ENCODE data around the gene TRIP12. TPM values are rescaled to one million over a fixed set of nuclear protein-coding genes. Genes with fewer than 3 reads are reported as not detected.
"Not testable (repeated sequence)": the region's sequence is repeated elsewhere in the genome, so short reads cannot be mapped to it uniquely, and the experiment has no call there.

TRIP12 gene
- total RNA-seq, 1 experiment from 2014 or later: 252 TPM

DNA sequence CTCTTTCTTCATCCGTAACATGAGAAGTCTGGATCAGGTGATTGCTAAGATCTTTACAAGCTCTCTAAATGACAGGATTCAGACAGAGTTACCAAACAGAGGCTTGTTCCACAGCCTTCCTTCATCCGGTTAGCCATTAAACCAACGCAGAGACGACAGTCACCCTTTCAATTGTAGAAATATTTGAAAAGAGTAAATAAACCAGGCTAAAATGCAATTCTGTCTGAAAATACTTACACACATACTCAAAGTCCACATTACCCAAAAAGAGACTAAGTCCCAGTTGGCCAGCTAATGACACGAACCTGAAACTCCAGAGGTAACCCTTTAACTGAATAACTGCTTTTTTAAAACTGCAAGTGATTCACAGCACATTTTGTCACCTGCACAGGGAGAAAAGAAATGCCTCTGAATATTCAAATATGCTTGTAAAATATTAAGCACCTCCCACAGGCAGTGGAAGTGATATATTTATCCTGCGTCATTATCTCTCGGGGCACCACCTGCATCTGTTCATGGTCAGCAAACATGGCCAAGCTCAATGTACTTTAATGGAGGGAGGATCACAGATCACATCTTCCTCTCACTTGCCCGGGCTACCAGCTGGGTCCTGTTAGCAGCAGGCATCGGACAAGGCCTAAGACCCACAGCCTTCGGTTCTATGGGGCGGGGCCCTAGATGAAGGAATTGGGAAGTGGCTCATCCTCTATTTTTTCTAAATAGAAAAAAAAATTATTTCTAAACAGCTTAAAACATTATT lies 168.7 kb downstream of the TRIP12 start:
- Mint-ChIP-seq H3K4me3 (ENCODE audit: low read depth, unreplicated experiment) (no peak overlapping the region), H3K9me3 (ENCODE audit: low read depth, unreplicated experiment) (no peaks in the 10 kb centered on the region), H3K27me3 (ENCODE audit: unreplicated experiment) (no peaks in the 10 kb centered on the region), H3K27ac (ENCODE audit: unreplicated experiment) (no peak overlapping the region), H3K36me3 (ENCODE audit: insufficient read depth, unreplicated experiment) (peaks cover 3% of the 10 kb centered on the region), H3K4me1 (ENCODE audit: low read depth, unreplicated experiment) (peaks cover 10% of the 10 kb centered on the region)
- intact Hi-C loops (cut with micrococcal nuclease; ENCODE audit: unreplicated experiment): no loop called here
- TF ChIP-seq, protein P1, sequence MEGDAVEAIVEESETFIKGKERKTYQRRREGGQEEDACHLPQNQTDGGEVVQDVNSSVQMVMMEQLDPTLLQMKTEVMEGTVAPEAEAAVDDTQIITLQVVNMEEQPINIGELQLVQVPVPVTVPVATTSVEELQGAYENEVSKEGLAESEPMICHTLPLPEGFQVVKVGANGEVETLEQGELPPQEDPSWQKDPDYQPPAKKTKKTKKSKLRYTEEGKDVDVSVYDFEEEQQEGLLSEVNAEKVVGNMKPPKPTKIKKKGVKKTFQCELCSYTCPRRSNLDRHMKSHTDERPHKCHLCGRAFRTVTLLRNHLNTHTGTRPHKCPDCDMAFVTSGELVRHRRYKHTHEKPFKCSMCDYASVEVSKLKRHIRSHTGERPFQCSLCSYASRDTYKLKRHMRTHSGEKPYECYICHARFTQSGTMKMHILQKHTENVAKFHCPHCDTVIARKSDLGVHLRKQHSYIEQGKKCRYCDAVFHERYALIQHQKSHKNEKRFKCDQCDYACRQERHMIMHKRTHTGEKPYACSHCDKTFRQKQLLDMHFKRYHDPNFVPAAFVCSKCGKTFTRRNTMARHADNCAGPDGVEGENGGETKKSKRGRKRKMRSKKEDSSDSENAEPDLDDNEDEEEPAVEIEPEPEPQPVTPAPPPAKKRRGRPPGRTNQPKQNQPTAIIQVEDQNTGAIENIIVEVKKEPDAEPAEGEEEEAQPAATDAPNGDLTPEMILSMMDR (IDR thresholded peaks at IDR 0.05; ENCODE audit: unreplicated experiment): no peak
- CTCF ChIA-PET: no interaction called here
- BruUV-seq (replicated peaks): no TSS peak
- no peak for DNase-seq

DNA sequence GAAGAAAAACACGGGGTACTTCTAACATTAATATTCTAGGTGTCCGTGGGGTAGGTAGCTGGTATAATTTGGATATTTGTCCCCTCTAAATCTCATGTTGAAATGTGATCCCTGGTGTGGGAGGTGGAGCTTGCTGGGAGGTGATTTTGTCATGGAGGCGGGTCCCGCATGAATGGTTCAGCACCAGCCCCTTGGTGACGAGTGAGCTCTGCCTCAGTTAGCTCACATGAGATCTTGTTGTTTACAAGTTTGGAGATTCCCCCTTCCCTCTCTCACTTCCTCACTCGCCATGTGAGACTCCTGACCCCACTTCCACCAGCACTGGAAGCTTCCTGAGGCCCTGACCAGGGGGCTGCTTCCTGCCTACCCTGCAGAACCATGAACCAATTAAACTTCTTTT lies 172.0 kb downstream of the TRIP12 start:
- Mint-ChIP-seq H3K36me3 (ENCODE audit: insufficient read depth, unreplicated experiment) (peaks cover 3% of the 10 kb centered on the region), H3K27me3 (ENCODE audit: unreplicated experiment) (no peaks in the 10 kb centered on the region), H3K27ac (ENCODE audit: unreplicated experiment) (no peak overlapping the region), H3K9me3 (ENCODE audit: low read depth, unreplicated experiment) (no peaks in the 10 kb centered on the region), H3K4me1 (ENCODE audit: low read depth, unreplicated experiment) (peaks cover 10% of the 10 kb centered on the region), H3K4me3 (ENCODE audit: low read depth, unreplicated experiment) (no peak overlapping the region)
- CTCF ChIA-PET: interaction anchor here (0.7 kb wide), 1 partner anchor 150 kb away, joined by 8 read pairs; no protein-coding TSS in a partner anchor
- no TSS peak for BruUV-seq (replicated peaks)
- intact Hi-C loops (cut with micrococcal nuclease; ENCODE audit: unreplicated experiment): no loop called here
- TF ChIP-seq, protein P1 (IDR thresholded peaks at IDR 0.05; ENCODE audit: unreplicated experiment): no peak
- no peak for DNase-seq

DNA sequence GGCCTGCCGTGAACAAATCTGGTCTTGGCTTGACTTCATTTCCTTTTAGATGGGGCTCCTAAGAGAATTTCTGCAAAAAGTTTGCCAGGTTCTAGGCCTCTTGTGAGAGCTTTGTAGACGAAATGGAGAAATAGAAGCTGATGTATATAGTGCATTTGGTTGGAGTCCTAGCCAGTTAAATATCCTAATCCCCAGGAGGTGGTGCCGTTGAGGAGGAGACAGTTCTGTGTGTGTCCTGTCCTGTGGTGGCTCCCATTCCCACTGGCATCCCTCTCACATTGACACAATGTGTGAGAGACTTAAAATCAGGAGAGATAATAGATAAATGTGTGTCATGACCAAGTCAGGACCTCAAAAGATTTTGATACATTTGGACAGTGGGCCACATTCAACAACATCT lies 172.9 kb downstream of the TRIP12 start:
- no peak for DNase-seq
- TF ChIP-seq, protein P1 (IDR thresholded peaks at IDR 0.05; ENCODE audit: unreplicated experiment): no peak
- peaks cover 3% of the 10 kb centered on the region for H3K36me3 Mint-ChIP-seq (ENCODE audit: insufficient read depth, unreplicated experiment)
- H3K27ac Mint-ChIP-seq (ENCODE audit: unreplicated experiment): no peak overlapping the region
- H3K4me1 Mint-ChIP-seq (ENCODE audit: low read depth, unreplicated experiment): peaks cover 10% of the 10 kb centered on the region
- CTCF ChIA-PET: no interaction called here
- H3K27me3 Mint-ChIP-seq (ENCODE audit: unreplicated experiment): no peaks in the 10 kb centered on the region
- H3K9me3 Mint-ChIP-seq (ENCODE audit: low read depth, unreplicated experiment): no peaks in the 10 kb centered on the region
- BruUV-seq (replicated peaks): no TSS peak
- intact Hi-C loops (cut with micrococcal nuclease; ENCODE audit: unreplicated experiment): no loop called here
- no peak overlapping the region for H3K4me3 Mint-ChIP-seq (ENCODE audit: low read depth, unreplicated experiment)

- H3K4me1 Mint-ChIP-seq (ENCODE audit: low read depth, unreplicated experiment); CTCF ChIA-PET: not testable (repeated sequence)
Measured at GRCh38 chr2:229742691-229743090, 179.1 kb downstream of the TRIP12 start.

GRCh38 chr2:229740279-229740678 lies 181.5 kb downstream of the TRIP12 start:
- intact Hi-C loops (cut with micrococcal nuclease; ENCODE audit: unreplicated experiment): no loop called here
- H3K27me3 Mint-ChIP-seq (ENCODE audit: unreplicated experiment): no peaks in the 10 kb centered on the region
- TF ChIP-seq, protein P1 (IDR thresholded peaks at IDR 0.05; ENCODE audit: unreplicated experiment): no peak
- no peak overlapping the region for H3K4me3 Mint-ChIP-seq (ENCODE audit: low read depth, unreplicated experiment)
- no peak for DNase-seq
- H3K4me1 Mint-ChIP-seq (ENCODE audit: low read depth, unreplicated experiment): no peaks in the 10 kb centered on the region
- H3K36me3 Mint-ChIP-seq (ENCODE audit: insufficient read depth, unreplicated experiment): no peaks in the 10 kb centered on the region
- peaks cover 9% of the 10 kb centered on the region for H3K9me3 Mint-ChIP-seq (ENCODE audit: low read depth, unreplicated experiment)
- CTCF ChIA-PET: no interaction called here
- no TSS peak for BruUV-seq (replicated peaks)
- no peak overlapping the region for H3K27ac Mint-ChIP-seq (ENCODE audit: unreplicated experiment)

More at GRCh38 chr2:229742691-229743090, 179.1 kb downstream of the TRIP12 start:
- H3K27me3 Mint-ChIP-seq (ENCODE audit: unreplicated experiment); DNase-seq; H3K9me3 Mint-ChIP-seq (ENCODE audit: low read depth, unreplicated experiment); intact Hi-C loops (cut with micrococcal nuclease; ENCODE audit: unreplicated experiment); H3K36me3 Mint-ChIP-seq (ENCODE audit: insufficient read depth, unreplicated experiment); BruUV-seq (replicated peaks); H3K4me3 Mint-ChIP-seq (ENCODE audit: low read depth, unreplicated experiment); H3K27ac Mint-ChIP-seq (ENCODE audit: unreplicated experiment): not testable (repeated sequence)

Measured in Calu3 (cell line).